Activated effector memory CD4-positive, alpha-beta T cell treated with anti-CD3 and anti-CD28 coated beads, Interleukin-2, amount 50 U/mL, for 16 hours (primary cell): ENCODE results near the gene RPS6KB2.

Experiments
- DNase-seq: peaks from one replicate; pipeline ENCODE4 v3.0.0-alpha.2; 2020

Gene RPS6KB2

GRCh38 chr11:67431346-67432249, 3.3 kb downstream of the RPS6KB2 start:
- no peak for DNase-seq

- no peak for DNase-seq
Measured at GRCh38 chr11:67432655-67433349, 4.5 kb downstream of the RPS6KB2 start.

GRCh38 chr11:67433536-67434394, 5.5 kb downstream of the RPS6KB2 start:
- no peak for DNase-seq

- DNase-seq = peak; percentile 73
Measured at GRCh38 chr11:67434395-67434881, 6.1 kb downstream of the RPS6KB2 start.

- DNase-seq = peak; percentile 75
Measured at GRCh38 chr11:67435031-67435726, 6.9 kb downstream of the RPS6KB2 start.

- DNase-seq = no peak
Measured at GRCh38 chr11:67435727-67436458, 7.6 kb downstream of the RPS6KB2 start.

- peak; percentile 87 for DNase-seq
Measured at GRCh38 chr11:67436459-67437081, 8.3 kb downstream of the RPS6KB2 start.

- DNase-seq = peak; percentile 91
Measured at GRCh38 chr11:67437082-67437808, 9.0 kb downstream of the RPS6KB2 start, which contains the start of gene PTPRCAP. Gene PTPRCAP, minus strand, starts transcription at chr11:67437682. Its CDS starts 63 bp downstream, at chr11:67437619.

GRCh38 chr11:67437809-67438157, 9.5 kb downstream of the RPS6KB2 start:
- no peak for DNase-seq

GRCh38 chr11:67438158-67438902, 10.0 kb downstream of the RPS6KB2 start:
- DNase-seq = peak; percentile 92

GRCh38 chr11:67439321-67440228, 11.3 kb downstream of the RPS6KB2 start:
- peak; percentile 77 for DNase-seq

GRCh38 chr11:67440229-67441097, 12.2 kb downstream of the RPS6KB2 start:
- peak; percentile 71 for DNase-seq

GRCh38 chr11:67441098-67441563, 12.8 kb downstream of the RPS6KB2 start:
- no peak for DNase-seq

GRCh38 chr11:67441731-67442351, 13.5 kb downstream of the RPS6KB2 start:
- no peak for DNase-seq

- DNase-seq = no peak
Measured at GRCh38 chr11:67442504-67443404, 14.5 kb downstream of the RPS6KB2 start.

GRCh38 chr11:67445515-67445914, 17.2 kb downstream of the RPS6KB2 start:
- DNase-seq = no peak
